OCI-M2 (cell line): ENCODE results near the gene SMAD9.
"Not testable (repeated sequence)": the region's sequence is repeated elsewhere in the genome, so short reads cannot be mapped to it uniquely, and the experiment has no call there.

Source experiments
- DNase-seq: peaks from one replicate; lab custom pipeline; 2025; ENCODE audit not compliant: unreplicated experiment; lab: John Stamatoyannopoulos, UW

Gene SMAD9

DNA sequence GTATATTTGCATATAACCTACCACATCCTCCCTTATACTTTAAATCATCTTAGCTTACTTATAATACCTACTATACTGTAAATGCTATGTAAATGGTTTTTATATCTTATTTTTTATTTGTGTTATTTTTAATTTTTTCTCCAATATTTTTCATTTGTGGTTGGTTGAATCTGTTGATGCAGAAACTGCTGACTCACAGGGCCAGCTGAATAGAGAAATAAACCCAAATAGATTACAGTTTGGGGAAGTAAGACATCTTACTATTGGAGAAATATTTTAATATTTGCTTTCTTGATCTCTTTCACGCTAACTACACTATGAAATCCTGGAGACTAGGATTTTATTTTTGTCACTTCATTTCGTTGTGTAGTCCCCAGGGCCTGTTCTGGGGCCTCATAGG is 7.1 kb downstream of the SMAD9 start:
- no peak for DNase-seq

GRCh38 chr13:36912369-36912768 is 7.7 kb downstream of the SMAD9 start:
- DNase-seq: no peak

- no peak for DNase-seq
These were observed 9.5 kb downstream of the SMAD9 start for GRCh38 chr13:36910545-36910944.

- DNase-seq: no peak
These were observed 12.2 kb downstream of the SMAD9 start for GRCh38 chr13:36907821-36908220.

GRCh38 chr13:36907266-36907665 is 12.8 kb downstream of the SMAD9 start:
- no peak for DNase-seq

GRCh38 chr13:36905944-36906343 is 14.1 kb downstream of the SMAD9 start:
- no peak for DNase-seq

- no peak for DNase-seq
These were observed 16.0 kb downstream of the SMAD9 start for GRCh38 chr13:36903925-36904595.

DNA sequence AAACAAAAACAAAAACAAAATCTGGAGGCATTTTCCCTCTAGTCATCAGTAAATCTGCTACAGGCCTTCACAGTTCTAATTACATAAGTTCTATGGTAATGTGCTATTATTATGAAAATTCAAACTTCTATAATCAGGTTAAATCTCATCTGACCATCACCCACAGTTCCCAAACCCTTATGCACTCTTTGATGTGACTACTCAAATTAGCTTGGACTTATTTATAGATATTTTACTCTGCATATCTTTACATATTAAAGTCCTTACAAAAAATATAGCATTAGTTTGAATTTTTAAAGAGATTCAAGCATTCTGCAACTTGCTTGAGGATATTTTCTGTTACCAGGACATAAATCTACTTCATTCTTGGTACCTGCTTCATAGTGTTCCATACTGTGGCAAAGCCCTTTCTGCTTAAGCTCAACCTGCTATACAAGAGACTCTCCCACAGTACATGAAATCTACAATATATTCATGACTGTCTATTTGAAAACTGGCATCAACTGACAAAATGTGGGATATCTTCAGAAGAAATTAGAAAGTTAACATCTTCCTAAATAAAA is 22.9 kb downstream of the SMAD9 start:
- no peak for DNase-seq

GRCh38 chr13:36891752-36892151 is 28.3 kb downstream of the SMAD9 start:
- no peak for DNase-seq

DNA sequence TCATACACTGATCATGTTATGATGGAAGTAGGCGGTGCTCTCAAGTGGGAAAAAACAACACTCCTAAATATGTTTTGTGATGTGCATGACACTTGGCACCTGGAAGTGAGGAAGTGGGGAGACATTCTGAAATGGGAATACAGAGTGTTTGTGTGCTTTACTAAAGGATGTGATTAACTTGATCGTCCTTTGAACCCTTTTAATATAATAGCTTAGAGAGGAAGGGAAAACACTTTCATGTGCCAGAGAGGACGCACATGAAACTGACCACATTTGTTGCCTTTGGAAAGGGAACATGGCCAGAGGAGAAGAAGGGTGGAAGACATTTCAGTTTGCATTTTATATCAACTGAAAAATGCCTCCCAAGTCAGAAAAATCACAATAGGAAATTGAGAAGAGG is 31.4 kb downstream of the SMAD9 start:
- no peak for DNase-seq

GRCh38 chr13:36887758-36888521 is 32.1 kb downstream of the SMAD9 start:
- no peak for DNase-seq

- no peak for DNase-seq
These were observed 34.1 kb downstream of the SMAD9 start for GRCh38 chr13:36885901-36886300.

DNA sequence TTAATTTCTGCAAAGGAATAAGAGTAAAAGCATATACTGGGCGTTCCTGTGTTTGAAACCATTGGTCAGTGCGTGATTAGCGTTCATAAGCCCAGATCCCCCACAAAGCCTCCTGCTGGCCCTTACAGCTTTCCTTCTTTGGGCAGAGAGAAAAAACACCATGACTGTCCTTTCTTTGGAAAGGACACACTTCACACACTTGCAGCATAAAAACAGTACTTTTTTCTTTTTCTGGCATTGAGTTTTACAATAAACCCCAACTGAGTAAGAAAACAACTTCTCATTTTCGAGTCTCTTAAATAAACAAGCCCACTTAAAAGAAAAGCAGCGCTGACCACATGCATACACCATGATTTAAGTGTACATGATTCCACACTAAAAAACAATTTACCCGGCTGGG is 35.8 kb downstream of the SMAD9 start:
- no peak for DNase-seq

GRCh38 chr13:36883824-36884223 is 36.2 kb downstream of the SMAD9 start:
- no peak for DNase-seq

- not testable (repeated sequence) for DNase-seq
These were observed 36.6 kb downstream of the SMAD9 start for GRCh38 chr13:36883392-36883791.

GRCh38 chr13:36882829-36883390 is 37.1 kb downstream of the SMAD9 start:
- DNase-seq: no peak

- no peak for DNase-seq
These were observed 39.1 kb downstream of the SMAD9 start for GRCh38 chr13:36880961-36881360.

GRCh38 chr13:36879218-36879938 is 40.7 kb downstream of the SMAD9 start:
- no peak for DNase-seq

DNA sequence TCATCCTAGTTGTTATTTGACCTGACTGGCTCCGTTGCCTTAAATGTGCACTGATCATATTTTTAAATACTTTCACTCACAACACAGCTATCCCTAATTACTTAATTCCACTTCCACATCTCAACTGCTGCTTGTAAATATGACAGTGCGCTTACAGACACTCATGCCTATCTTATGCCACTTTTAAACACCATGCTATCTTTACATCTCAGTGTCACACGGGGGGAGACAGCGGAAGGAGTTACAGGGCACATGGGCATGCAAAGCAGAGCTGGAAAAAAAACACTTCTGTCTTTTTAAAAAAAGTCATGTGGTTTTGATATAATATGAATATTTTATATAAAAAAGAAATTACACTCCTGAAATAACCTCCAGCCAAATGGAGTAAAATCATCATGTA is 44.1 kb downstream of the SMAD9 start:
- no peak for DNase-seq

- DNase-seq: no peak
These were observed 44.6 kb downstream of the SMAD9 start for GRCh38 chr13:36875431-36875830.

DNA sequence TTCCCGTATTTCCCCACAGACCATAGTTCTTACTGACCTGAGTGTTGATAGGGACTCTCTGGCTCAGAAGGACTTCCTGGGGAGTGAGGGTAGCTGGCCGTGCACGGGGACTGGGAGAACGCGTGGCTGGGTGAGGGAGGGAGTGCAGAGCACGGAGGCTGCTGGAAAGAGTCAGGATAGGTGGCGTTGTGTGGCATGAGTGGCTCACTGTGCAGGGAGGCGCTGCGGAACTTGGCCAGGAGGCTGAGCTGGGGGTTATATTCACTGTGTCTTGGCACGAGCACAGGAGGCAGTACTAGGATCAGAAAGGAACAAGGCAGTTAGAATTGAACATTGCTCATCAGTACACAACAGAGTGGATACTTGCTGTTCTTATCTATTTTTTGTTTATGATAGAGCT is 47.4 kb downstream of the SMAD9 start:
- no peak for DNase-seq
